ENCODE measurements around the gene ATP10B. TPM values are rescaled to one million over a fixed set of nuclear protein-coding genes. Genes with fewer than 3 reads are reported as not detected.

ATP10B gene
- total and polyA plus RNA-seq, 2 of the 13 experiments (the other 11 are each of a cell fraction or from before 2014, with no cell fraction given): not detected

GRCh38 chr5:160793530-160793899 lies 58.5 kb downstream of the ATP10B start:
- no TSS peak for BruUV-seq (replicated peaks)

More at GRCh38 chr5:160793530-160793899, 58.5 kb downstream of the ATP10B start:
- Histone ChIP-seq H3K4me2 (ENCODE audit: low read depth, low read length) (no peak overlapping the region), H3K27me3 (ENCODE audit: control insufficient read depth in 1 of 2, insufficient read depth in 2 of 2, low read length in 2 of 2) (no peaks in the 10 kb centered on the region; a peak in 1 of 5 replicates), H3K9ac (ENCODE audit: insufficient read depth, low read depth, low read length) (no peak overlapping the region), H3K27ac (ENCODE audit: extremely low read length, insufficient read depth, low read length) (no peak overlapping the region), H4K20me1 (ENCODE audit: insufficient read depth, low read length) (no peaks in the 10 kb centered on the region), H3K4me1 (ENCODE audit: insufficient read depth, low read length) (no peaks in the 10 kb centered on the region), H3K36me3 (replicated peaks in 1 of 2; ENCODE audit: control insufficient read depth in 1 of 2, insufficient read depth in 2 of 2, low read length in 2 of 2) (no peaks in the 10 kb centered on the region), H3K4me3 (replicated peaks in 1 of 3; ENCODE audit: insufficient read depth in 1 of 3, low read depth in 2 of 3, low read length in 3 of 3) (no peak overlapping the region), H3K79me2 (ENCODE audit: insufficient read depth, low read length) (no peaks in the 10 kb centered on the region), H3K9me3 (ENCODE audit: low read length) (no peaks in the 10 kb centered on the region), H2AFZ (ENCODE audit: low read length) (no peak overlapping the region)
- 59% methylated on average over 2 of the region's 2 CpGs for WGBS (ENCODE audit: low lambda C conversion rate)
- CTCF ChIA-PET (ENCODE audit: low intra/inter-chr PET ratio, low total read pairs): no interaction called here
- in situ Hi-C loops (cut with HindIII; ENCODE audit: extremely low pct_ligation_motif_present, low pct_unique_long_range_greater_than_20kb): loop anchor here (10.0 to 25.0 kb wide), 2 partner anchors 281 to 359 kb away; no protein-coding TSS in a partner anchor
- FAIRE-seq: no peak
- POLR2A ChIA-PET: no interaction called here
- intact Hi-C loops (cut with micrococcal nuclease; ENCODE audit: unreplicated experiment): no loop called here
- TF ChIP-seq SUZ12 (IDR thresholded peaks at IDR 0.05; ENCODE audit: low read depth, low read length) (no peak), ZNF674 (CRISPR knock-in tag; IDR thresholded peaks at IDR 0.05; ENCODE audit: low read depth) (no peak), NFIB (CRISPR knock-in tag; IDR thresholded peaks at IDR 0.05; ENCODE audit: borderline replicate concordance) (no peak), ZNF572 (CRISPR knock-in tag; IDR thresholded peaks at IDR 0.05) (no peak), HNF4A (CRISPR knock-in tag; IDR thresholded peaks at IDR 0.05) (no peak), FOXA1 (IDR thresholded peaks at IDR 0.05) (no peak), FOXA1 (CRISPR knock-in tag; IDR thresholded peaks at IDR 0.05) (no peak), SAFB2 (CRISPR knock-in tag; IDR thresholded peaks at IDR 0.05; ENCODE audit: borderline replicate concordance, low read depth) (no peak), GTF3A (CRISPR knock-in tag; conservative IDR thresholded peaks at IDR 0.05) (no peak), HMGXB4 (CRISPR knock-in tag; IDR thresholded peaks at IDR 0.05; ENCODE audit: borderline replicate concordance in 1 of 2, low read depth in 1 of 2) (no peak), MTF1 (CRISPR knock-in tag; IDR thresholded peaks at IDR 0.05) (no peak), MEIS2 (CRISPR knock-in tag; IDR thresholded peaks at IDR 0.05) (no peak), IRF2 (CRISPR knock-in tag; IDR thresholded peaks at IDR 0.05) (no peak), ZNF124 (CRISPR knock-in tag; IDR thresholded peaks at IDR 0.05) (no peak)
- TF ChIP-seq, protein P1, sequence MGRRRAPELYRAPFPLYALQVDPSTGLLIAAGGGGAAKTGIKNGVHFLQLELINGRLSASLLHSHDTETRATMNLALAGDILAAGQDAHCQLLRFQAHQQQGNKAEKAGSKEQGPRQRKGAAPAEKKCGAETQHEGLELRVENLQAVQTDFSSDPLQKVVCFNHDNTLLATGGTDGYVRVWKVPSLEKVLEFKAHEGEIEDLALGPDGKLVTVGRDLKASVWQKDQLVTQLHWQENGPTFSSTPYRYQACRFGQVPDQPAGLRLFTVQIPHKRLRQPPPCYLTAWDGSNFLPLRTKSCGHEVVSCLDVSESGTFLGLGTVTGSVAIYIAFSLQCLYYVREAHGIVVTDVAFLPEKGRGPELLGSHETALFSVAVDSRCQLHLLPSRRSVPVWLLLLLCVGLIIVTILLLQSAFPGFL (CRISPR knock-in tag; IDR thresholded peaks at IDR 0.05): no peak
- no peak for ATAC-seq
- DNase-seq (ENCODE audit: low spot score): no peak
